HPDE6-E6E7 (cell line): ENCODE results near the gene HENMT1.
"Not testable (repeated sequence)": the region's sequence is repeated elsewhere in the genome, so short reads cannot be mapped to it uniquely, and the experiment has no call there.

Experiments
- DNase-seq: peaks from one replicate; pipeline ENCODE4 v3.0.0; 2011; ENCODE audit warnings: missing footprints; ENCODE audit errors: extremely low spot score

The HENMT1 gene

DNA sequence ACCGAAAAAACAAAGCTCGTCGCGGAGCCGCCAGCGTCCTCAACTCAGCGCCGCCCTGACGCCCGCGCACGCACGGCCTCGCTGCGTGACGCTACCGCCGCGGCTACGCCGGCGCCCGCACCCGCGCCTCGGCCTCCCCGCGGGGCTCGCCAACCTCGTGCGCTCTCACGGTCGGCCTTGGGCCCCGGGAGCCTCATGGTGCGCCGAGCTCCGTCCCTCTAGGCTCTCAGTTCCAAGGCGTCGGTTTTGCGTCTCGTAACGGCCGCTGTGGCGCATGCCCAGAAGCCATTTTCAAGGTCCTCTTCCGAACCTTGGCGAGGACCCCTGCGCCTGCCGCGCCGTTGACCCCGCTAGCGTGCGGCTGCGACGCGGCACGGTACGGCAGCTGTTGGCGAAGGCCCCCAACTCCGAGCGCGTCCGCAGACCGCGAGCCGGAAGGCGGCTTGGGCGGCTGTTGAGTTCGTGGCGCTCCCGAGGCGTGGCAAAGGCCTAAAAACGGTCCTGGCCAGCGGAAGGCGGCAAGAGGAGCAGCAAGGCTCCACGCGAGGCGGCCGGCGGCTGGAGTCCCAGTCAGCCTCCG lies at the start of gene HENMT1:
Gene HENMT1, minus strand, starts transcription at position 64 of the 580 bp plus-strand sequence. CDS start 1,209 bp downstream, outside the sequence.
- DNase-seq = peak; percentile 27

DNA sequence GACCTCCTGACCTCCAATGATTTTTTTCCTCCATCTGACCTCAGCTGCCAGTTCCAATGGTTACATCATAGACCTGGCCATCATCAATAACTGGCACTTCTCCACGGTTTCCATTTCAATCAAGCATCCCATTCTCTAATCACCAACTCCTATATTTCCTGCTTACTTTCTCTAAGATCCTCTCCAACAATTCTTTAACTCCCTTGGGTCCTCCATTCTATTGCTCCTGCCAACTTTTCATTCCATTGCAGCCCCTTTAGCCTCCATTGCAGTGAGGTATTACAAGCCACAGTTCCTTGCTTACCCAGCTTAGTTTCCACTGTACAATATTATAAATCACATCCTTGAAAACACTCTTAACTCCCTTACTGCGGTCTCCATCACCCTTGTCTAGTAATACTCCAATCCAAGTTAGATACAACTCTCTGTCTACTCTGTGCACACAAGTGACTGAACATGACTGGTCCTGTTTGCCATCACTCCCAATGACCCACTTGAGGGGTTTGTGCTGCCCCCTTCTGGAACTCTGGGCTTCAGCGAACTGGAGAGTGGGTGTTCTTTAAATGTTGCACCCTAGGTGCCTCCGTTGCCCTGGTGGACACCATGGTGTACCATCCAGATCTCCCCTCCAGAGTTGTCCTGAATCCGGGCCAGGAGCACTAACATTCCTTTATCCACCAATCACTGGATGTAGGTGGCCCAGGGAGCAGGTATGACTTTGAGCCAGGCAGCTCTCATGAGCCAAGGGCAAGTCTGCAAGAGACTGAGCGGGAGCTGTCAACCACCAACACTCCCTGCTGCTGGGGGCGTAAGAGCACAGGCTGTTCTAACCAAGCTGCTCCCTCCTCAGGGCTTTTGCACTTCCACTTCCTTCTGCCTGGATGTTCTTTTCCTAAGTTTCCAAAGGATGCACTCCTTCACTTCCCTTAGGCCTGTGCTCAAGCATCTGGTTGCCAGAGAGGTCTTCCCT lies 48.1 kb upstream of the HENMT1 start:
- DNase-seq = no peak

DNA sequence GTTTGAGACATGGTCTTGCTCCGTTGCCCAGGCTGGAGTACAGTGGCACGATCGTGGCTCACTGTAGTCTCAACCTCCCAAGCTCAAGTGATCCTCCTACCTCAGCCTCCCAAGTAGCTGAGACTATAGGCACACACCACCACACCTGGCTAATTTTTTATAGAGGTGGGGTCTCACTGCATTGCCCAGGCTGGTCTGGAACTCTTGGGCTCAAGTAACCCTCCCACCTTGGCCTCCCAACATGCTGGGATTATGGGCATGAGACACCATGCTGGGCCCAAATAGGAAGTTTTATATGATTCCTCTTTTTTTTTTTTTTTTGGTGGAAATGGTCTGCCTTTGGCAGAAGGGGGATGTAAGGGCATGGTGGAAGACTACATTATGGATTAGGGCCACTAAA lies 45.8 kb upstream of the HENMT1 start:
- no peak for DNase-seq

DNA sequence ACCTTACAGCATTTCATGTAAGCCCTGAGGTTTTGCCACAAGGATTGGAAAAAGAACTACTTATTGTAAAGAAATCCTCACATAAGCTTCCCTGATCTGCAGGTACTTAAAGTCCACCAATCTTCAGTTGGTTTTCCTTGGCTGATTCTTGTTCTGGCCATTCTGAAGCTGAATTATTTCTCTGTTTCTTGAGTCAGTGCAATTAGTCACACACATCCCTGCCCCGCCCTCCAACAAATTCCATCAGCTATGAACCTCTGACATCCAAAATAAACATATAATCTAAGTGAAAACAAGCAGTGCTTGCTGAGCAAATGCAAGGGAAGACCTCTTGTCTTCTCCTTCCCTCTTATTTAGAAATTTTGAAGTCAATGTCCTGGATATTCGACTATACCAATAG lies 43.6 kb upstream of the HENMT1 start:
- DNase-seq = no peak

DNA sequence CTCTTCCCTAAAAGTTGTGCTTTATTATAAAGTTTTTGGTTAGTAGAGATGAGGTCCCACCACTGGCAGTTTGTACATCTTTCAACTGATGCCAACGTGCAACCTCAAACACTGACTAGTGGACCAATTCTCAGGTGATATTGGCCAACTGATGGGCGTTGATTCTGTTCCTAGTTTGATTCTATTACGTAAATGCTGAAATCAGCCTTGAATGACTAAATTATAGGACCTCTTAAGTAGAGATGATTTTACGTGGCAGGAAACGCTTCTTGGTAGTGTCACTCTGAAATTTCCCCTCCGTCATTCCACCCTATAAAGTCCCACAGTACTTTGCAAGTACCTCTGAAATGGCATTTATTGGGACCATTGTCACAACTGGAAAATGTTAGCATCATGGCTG lies 43.0 kb upstream of the HENMT1 start:
- DNase-seq = no peak

DNA sequence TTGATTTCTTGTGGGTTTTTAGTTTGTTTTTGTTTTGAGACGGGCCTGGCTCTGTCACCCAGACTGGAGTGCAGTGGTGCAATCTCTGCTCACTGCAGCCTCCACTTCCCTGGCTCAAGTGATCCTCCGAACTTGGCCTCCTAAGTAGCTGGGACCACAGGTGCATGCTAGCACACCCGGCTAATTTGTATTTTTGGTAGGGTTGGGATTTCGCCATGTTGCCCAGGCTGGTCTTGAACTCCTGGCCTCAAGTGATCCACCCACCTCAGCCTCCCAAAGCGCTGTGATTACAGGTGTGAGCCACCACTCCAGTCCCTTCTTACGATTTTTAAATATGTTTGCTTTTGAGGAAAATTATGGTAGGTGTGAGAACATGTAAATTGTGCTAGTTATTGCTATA lies 41.2 kb upstream of the HENMT1 start:
- not testable (repeated sequence) for DNase-seq

DNA sequence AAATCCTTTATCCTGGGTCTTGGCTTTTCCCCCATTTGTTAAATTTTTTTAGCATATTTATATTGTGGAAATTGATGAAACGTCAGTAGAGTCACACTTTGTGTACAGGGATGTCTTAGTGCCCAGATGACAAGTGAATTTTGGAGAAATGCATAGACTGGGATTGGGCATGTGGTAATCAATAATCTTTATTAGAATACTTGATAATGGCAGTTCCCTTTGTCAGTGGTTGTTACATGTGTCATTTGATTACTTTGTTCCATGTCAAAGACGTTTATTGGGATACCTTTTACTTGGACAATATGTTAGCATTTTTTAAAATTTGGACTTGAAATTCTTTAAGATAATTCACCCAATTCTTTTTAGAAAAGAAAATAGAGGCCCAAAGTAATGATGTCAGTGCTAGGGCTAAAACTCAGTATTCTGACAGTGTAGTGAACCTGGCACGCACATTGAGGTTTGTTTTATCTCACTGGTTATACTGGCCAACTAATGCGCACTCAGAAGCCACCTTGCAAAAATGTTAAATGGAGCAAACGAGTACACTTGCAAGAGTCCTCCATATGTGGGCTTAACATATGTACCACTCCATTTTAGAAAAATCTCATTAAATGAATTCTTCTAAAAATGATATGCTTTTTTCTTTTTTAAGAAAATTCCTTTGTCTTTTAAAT lies 40.4 kb upstream of the HENMT1 start:
- no peak for DNase-seq

DNA sequence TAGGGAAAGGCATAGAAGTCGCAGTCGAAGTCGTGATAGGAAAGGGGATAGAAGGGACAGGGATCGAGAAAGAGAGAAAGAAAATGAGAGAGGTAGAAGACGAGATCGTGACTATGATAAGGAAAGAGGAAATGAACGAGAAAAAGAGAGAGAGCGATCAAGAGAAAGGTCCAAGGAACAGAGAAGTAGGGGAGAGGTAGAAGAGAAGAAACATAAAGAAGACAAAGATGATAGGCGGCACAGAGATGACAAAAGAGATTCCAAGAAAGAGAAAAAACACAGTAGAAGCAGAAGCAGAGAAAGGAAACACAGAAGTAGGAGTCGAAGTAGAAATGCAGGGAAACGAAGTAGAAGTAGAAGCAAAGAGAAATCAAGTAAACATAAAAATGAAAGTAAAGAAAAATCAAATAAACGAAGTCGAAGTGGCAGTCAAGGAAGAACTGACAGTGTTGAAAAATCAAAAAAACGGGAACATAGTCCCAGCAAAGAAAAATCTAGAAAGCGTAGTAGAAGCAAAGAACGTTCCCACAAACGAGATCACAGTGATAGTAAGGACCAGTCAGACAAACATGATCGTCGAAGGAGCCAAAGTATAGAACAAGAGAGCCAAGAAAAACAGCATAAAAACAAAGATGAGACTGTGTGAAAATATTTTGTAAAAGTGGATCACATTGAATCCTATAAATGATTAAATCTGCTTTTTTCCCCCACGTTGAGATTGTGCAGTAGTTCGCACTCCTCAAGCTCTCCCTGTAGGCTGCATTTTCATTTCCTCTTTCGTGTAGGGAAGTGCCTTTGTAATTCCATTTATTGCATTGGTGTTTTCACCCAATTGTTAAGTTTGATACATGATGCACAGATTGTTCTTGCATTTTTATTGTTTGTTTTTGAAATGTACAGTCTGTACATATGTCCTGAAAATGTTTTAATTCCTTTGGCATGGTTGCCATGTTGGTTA lies 38.8 kb upstream of the HENMT1 start:
- no peak for DNase-seq

DNA sequence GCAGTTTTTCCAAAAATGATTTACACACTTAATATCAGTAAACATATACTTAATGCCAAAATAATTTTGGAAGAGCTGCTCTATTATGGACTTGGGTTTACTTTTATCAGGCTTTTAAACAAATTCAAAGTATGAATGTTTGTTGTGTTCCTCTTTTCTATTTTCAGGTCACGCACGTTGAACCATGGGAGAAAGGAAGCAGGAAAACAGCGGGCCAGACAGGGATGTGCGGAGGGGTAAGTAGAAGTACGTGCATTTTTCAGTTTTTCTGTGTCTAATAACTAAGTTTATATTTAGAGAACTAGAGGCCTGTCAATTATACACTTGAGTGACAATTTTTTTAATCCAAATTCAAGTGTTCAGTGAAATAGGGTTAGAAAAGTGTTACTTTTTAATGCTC lies 34.6 kb upstream of the HENMT1 start:
- DNase-seq = no peak

DNA sequence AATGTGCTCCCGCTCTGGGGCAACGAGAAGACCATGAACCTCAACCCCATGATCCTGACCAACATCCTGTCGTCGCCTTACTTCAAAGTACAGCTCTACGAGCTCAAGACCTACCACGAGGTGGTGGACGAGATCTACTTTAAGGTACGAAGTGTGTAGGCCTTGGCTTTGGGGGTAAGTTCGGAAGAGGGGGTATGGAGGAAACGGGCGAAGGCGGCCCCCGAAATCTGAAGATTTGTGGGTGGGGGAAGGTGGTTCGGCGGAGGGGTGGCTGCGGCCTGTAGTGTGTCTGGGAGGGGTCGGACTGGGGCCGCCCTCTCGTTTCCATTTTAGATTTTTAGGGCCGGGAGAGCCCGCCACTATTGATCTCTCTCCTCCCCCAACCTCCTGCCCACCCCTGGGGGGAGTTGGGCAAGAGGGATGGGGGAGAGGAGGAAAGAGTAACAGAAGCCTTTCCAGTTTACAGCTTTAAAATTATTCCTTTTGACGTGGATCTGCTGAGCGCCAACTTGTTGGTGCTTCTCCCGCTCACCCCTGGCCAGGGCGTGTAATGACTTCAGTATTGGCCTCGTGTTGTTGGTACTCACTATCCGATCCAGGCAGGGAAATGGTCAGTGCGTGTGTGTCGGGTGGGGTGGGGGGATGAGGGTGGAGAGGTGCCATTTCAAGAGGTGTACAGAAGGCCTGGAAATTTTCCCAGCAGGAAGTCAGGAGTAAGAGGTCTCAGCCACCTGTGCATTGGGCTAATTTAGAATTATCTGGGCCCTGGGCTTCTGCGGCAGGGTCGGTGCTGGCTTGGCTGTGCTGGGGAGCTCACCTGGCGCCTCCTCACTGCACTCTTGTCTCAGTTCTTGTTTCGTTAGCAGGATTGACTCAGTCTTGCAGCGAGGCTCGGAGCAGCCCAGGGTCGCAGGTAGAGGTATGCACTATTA lies 32.1 kb upstream of the HENMT1 start:
- DNase-seq = peak; percentile 39

DNA sequence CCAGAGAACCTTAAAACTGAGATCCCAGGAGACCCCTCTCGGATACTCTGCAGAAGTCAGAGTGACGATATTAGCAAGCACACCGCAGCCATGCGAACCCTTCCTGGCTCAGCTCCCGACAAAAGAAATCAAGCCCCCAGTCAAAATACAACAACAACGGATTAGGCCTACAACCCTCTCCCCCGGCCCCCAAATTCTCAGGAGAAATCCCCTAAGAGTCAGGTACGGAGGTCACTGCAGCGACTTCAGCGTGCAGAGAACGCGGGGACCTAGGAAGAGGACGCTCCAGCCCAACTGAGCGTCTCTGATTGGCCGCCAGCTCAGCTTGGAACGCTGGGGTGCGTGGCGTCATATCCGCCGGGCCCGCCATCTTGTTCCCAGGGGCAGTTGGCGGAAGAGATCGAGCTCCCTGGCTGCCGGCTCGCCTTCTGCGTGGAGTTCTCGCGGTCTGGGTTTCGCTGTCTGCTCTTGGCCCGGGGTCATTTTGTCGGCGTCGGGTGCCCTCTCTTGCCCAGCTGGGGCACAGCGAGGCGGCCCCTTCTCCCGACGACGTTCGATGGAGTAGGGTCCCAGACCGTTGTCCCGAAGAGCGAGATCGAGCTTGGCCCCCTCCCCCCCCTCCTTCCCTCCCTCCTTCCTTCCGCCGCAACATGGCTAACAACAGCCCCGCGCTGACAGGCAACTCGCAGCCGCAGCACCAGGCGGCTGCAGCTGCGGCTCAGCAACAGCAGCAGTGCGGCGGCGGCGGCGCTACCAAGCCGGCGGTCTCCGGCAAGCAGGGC lies 31.2 kb upstream of the HENMT1 start, which contains the start of gene PRPF38B:
Gene PRPF38B, plus strand, starts transcription at position 369 of the 782 bp plus-strand sequence. Its CDS starts 282 bp downstream, at position 651.
- DNase-seq = peak; percentile 89

DNA sequence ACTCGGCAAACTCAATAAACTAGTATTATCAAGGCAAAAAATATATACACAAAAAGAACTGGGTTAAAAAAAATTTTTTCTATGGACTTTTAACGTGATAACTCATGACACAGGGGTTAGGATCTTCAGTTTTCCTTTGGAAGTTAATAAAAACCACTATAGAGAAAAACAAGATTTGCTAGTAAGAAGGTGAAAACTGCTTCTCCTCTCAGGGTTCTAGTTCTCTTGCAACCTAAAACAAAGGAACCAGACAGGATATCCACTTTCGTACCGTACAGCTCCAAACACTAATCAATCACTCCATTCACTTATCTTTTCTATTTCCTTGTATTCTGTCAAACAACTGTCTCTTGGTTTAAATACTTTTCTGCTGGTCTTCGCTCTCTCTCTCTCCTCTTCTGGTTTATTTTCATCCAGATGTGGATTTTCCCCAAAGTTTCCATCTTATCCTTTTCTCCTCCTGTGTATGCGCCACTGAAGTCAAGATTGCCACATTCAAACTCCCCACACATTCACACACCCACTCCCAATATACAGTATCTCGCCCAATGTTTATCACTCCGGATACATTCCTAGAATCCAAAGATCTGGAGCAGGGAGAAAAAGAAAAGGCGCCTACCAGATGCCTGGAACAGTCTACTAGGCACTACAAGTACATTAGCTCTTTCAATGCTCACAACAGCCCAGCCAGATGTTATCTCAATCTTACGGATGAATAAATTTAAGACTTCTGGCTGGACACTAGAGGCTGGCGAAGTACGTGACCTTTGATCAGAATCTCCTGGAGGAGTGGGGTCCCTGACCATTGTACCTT lies 30.4 kb upstream of the HENMT1 start:
- no peak for DNase-seq

DNA sequence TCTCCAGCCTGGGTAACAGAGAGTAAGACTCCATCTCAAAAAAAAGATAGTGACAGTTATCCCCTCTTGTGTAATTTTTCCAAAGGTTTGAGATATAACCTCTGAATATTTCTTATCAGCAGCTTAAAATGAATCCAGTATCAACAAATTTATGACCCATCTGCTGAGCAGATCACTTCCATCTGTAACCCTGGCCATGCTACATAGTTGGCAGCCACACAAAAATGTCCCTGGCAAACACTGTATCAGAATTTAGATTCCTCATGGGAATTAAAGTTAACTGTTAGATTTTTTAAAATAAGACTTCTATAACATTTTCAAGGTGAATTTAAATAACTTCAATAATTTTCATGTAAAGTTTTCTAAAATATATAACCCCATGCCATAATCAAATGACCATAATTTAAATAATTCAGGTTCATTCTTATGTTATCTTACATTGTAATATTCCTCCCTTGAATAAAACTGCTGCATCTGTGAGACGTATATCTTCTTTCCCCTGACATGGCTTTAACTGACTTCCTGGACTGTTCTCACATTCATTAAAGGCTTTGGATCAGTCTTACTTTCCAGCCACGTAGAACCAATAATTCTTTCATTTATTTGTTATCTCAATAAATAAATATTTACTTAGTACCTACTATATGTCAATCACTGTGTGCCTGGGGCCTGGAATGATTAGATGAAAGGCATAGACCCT lies 25.9 kb upstream of the HENMT1 start:
- no peak for DNase-seq

DNA sequence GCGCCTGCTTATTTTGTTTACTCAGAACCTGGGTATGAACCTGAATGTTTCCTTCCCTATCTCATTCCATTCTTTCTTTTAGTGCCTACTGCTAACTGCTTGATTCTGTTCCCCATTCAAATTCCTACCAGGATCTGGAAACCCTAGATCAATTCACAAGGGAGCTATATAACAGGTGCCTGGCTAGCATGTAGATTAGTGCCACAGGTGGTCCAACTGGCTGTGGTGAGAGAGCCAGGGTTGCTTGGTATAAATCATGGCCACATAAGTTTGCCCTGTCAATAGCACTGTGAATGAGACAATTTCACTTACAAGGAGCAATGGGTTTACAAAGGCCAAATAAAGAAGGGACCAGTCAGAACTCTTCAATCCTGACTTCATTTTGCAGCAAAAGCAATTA lies 24.6 kb upstream of the HENMT1 start:
- DNase-seq = no peak

DNA sequence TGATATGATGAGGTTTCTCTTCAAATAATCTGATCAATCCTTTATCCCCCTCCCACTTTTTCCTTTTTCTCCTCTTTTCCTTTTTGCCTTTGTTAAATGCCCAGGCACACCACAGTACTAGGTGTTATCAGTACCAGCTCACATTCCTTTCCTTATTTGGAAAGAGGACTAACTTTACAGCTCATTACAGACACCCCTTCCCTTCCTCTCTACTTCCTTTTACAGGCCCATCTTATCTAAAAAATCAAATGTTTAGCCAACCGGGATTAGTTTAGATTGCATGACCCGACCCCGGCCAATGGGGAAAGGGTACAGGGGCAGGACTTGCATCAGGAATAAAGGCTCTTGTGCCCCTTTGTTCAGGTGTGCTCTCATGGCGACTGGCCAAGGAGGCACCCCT lies 20.8 kb upstream of the HENMT1 start:
- not testable (repeated sequence) for DNase-seq

DNA sequence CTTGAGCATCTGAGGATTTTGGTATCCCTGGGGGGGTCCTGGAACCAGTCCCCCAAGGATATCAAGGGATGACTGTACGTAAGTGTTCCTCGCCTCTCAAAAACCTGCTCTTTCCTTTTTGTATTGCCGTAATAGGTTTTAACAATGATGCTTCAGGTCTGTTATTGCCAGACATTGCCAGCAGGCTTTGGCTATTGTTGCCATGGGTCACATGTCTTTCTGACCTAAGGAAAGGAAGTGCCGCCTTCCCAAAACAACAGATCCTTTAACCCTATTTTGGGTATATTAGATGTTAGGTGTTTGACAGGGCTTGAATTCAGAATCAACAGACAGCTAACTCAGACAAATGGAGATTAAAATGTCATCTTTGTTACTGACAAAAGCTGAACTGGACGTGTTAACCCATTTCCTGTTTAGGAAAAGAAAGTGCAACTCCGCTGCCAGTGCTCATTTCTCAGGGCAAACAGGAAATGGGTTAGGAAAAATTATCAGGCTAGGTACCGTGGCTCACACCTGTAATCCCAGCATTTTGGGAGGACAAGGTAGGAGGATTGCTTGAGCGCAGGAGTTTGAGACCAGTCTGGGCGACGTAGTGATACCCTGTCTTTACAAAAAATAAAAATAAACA lies 18.8 kb upstream of the HENMT1 start:
- no peak for DNase-seq

DNA sequence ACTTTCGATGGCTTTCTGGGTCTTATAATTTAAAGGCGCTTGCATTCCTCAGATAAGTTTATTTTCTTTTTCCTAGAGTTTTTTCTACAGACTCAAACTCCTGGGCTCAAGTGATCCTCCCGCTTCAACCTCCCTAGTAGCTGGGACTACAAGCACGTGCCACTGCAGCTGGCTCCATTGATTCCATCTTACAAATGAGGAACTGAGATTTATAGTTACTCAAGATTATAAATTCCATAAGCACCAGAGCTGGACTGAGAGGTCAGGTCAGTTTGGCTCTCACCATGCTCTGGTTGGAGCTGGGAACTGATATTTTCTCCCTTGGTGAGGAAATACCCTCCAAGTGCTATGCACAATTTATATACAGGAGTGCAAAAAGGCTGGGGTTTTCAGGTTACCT lies 17.8 kb upstream of the HENMT1 start:
- DNase-seq = no peak
